Cardiac muscle cell (in vitro differentiated cells and primary cell): ENCODE data around the gene SNED1. TPM values are rescaled to one million over a fixed set of nuclear protein-coding genes. Genes with fewer than 3 reads are reported as not detected.

Experiments
- DNase-seq, 2 donors: peaks; one replicate each; pipeline versions ENCODE4 v3.0.0 to v3.0.0-alpha.2; 2010 to 2017; ENCODE audit warnings: low read depth in 1 of 2, low spot score in 1 of 2
- H3K27ac ChIP-seq: fragments of 200-600 bp; sonication (generic); 2 replicates; pipeline ENCODE4 v1.5.1; 2016
- H3K27me3 ChIP-seq: fragments of 200-600 bp; sonication (generic); 2 replicates; pipeline ENCODE4 v1.6.0; 2016; ENCODE audit warnings: control low read depth
- H3K36me3 ChIP-seq: fragments of 200-600 bp; sonication (generic); 2 replicates; pipeline ENCODE4 v1.5.1; 2016; ENCODE audit warnings: control low read depth
- H3K4me1 ChIP-seq: fragments of 200-600 bp; sonication (generic); 2 replicates; pipeline ENCODE4 v1.8.1; 2017; ENCODE audit warnings: low read depth, mild to moderate bottlenecking, mixed run types
- H3K4me3 ChIP-seq: fragments of 200-600 bp; sonication (generic); 2 replicates; pipeline ENCODE4 v1.5.1; 2016; ENCODE audit warnings: mild to moderate bottlenecking
- H3K9me3 ChIP-seq: fragments of 200-600 bp; sonication (generic); 2 replicates; pipeline ENCODE4 v1.5.1; 2017; ENCODE audit warnings: low read depth, mild to moderate bottlenecking, control low read depth
- polyA plus RNA-seq: library from polyadenylated mRNA; unstranded; fragments of >200 nt; fragmentation: Nextera tagmentation; extraction: Ambion mirVana; gene quantifications from 2 replicates; pipeline ENCODE4 v1.2.1, GENCODE V29; 2016
- total RNA-seq: library from RNA; depleted of rRNA; stranded (reverse); fragments of >200 nt; gene quantifications from 2 replicates; pipeline ENCODE4 v1.2.3, GENCODE V29; 2016
- TF ChIP-seq, protein P1 (sequence below): IDR thresholded peaks from 2 replicates; pipeline ENCODE4 v1.5.1; 2012; ENCODE audit warnings: low read depth, mild to moderate bottlenecking, low read length

Gene SNED1
- total and polyA plus RNA-seq, 2 experiments from 2014 or later = 0.09 to 0.76 TPM

GRCh38 chr2:241068136-241068941, 69.9 kb downstream of the SNED1 start:
- H3K4me1 ChIP-seq = no peaks in the 10 kb centered on the region
- H3K27ac ChIP-seq = no peak overlapping the region
- TF ChIP-seq, protein P1, sequence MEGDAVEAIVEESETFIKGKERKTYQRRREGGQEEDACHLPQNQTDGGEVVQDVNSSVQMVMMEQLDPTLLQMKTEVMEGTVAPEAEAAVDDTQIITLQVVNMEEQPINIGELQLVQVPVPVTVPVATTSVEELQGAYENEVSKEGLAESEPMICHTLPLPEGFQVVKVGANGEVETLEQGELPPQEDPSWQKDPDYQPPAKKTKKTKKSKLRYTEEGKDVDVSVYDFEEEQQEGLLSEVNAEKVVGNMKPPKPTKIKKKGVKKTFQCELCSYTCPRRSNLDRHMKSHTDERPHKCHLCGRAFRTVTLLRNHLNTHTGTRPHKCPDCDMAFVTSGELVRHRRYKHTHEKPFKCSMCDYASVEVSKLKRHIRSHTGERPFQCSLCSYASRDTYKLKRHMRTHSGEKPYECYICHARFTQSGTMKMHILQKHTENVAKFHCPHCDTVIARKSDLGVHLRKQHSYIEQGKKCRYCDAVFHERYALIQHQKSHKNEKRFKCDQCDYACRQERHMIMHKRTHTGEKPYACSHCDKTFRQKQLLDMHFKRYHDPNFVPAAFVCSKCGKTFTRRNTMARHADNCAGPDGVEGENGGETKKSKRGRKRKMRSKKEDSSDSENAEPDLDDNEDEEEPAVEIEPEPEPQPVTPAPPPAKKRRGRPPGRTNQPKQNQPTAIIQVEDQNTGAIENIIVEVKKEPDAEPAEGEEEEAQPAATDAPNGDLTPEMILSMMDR = no peak
- H3K27me3 ChIP-seq = no peaks in the 10 kb centered on the region
- no peak for DNase-seq
- no peaks in the 10 kb centered on the region for H3K36me3 ChIP-seq
- no peak overlapping the region for H3K4me3 ChIP-seq
- no peaks in the 10 kb centered on the region for H3K9me3 ChIP-seq

DNA sequence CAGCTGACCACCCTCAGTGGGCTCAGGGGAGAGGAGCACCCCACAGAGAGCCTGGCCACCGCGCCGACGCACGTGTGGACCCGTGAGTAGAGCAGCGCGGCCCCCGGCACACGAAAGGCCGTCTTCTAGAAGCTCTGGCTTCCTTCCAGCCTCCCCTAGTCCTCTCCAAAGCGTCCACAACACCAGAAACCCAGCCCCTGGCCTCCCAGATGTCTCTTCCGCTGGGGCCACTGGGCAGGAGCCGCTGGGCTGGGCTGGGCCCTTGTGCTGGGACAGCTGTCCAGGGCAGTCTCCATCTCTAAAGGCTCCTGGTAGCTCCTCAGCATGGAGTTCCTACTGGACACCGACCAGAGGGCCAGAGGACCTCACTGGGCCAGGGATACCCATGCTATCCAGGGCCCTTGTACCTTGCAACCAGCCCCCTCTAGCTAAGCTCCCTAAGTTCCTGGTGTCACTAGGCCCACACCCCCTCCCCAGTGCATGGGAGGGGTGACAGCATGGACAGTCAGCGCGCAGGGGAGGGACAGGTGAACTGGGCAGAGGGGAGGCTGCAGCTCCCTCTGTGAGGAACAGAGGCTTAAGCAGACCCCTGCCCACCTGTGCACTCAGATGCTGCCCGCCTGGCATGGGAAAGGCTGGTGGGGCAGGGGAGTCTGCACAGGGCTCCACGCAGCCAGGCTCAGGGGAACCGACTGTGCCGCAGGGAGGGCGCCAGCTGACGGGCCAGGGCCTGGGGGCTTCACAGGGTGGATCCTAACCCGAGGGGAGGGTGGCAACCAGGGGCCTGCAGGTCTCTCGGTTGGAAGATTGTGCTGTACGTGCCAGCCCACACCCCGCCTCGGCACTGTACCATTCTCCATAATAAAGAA, 70.8 kb downstream of the SNED1 start:
- no peak overlapping the region for H3K27ac ChIP-seq
- TF ChIP-seq, protein P1 = no peak

DNA sequence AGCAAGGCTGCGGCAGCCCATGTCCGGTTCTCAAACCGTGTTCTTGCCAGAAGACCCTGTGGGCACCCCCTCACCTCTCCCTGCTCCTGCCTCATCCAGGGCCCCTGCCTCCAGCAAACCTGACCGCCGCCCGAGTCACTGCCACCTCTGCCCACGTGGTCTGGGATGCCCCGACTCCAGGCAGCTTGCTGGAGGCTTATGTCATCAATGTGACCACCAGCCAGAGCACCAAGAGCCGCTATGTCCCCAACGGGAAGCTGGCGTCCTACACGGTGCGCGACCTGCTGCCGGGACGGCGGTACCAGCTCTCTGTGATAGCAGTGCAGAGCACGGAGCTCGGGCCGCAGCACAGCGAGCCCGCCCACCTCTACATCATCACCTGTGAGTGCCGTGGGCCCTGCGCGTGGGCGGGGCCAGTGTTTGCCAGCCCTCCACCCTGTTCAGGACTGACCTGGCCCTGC, 71.4 kb downstream of the SNED1 start:
- H3K4me1 ChIP-seq = no peaks in the 10 kb centered on the region
- no peaks in the 10 kb centered on the region for H3K27me3 ChIP-seq
- peaks cover 2% of the 10 kb centered on the region for H3K36me3 ChIP-seq
- TF ChIP-seq, protein P1 = no peak
- DNase-seq = no peak
- no peaks in the 10 kb centered on the region for H3K9me3 ChIP-seq
- H3K27ac ChIP-seq = no peak overlapping the region
- H3K4me3 ChIP-seq = no peak overlapping the region

More for the DNA sequence above, 70.8 kb downstream of the SNED1 start:
- Histone ChIP-seq H3K9me3 (no peaks in the 10 kb centered on the region), H3K4me1 (no peaks in the 10 kb centered on the region), H3K27me3 (no peaks in the 10 kb centered on the region), H3K36me3 (no peaks in the 10 kb centered on the region), H3K4me3 (no peak overlapping the region)
- DNase-seq = no peak

DNA sequence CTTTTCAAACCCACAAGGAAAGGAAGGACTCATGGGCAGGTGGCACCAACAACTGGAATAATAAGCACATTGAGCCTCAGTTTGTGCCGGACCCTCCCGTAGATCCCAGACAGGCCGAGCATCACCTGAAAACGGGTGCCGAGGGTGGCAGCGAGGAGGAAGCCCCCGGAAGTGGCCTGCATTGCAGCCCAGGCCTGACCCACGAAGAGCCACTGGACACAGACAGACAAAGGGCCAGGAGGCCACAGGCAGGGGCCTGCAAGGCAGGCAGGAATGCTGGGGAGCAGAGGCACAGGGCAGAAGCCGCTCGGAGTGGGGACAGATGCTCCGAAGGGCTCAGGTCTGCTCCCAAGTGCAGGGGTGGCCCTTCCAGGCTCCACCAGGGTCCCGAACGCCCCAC, 71.9 kb downstream of the SNED1 start:
- Histone ChIP-seq H3K27me3 (no peaks in the 10 kb centered on the region), H3K36me3 (peaks cover 7% of the 10 kb centered on the region), H3K4me1 (no peaks in the 10 kb centered on the region), H3K27ac (no peak overlapping the region), H3K9me3 (no peaks in the 10 kb centered on the region), H3K4me3 (no peak overlapping the region)
- DNase-seq = no peak
- TF ChIP-seq, protein P1 = no peak

DNA sequence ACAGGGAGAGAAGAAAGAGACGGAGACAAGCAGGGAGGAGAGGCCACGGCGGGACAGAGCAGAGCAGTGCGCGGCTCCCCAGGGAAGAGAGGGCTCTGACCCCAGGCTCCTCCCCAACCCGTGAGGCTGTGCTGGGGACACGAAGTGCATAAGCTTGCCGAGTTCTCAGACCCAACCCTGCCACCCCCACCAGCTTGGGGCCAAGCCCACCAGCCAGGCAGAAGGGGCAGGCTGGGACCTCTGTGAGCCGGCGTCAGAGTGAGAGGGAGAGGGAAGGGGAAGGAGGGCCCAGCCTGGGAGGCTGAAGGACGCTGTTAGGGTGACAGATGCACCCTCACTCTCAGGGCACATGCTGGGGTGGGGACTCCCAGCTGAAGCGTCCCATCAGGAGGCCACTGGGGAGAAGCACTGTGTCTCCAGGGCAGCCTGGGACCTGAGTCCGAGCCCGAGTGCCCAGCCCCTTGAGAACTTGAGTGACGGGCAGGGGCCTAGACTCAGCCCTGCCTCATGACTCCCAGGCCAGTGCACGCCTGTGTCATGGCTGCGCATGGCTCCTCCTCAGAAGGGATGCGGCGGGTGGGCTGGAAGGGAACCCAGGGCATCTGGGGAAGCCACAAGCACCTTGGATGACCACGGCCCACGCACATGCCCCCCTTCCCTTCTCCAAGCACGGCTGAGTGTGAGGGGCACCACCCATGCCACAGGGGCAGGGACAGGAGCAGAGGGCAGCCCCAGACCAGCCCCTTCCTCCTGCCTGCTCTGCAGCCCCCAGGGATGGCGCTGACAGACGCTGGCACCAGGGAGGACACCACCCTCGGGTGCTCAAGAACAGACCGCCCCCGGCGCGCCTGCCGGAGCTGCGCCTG, 72.6 kb downstream of the SNED1 start:
- H3K4me3 ChIP-seq = no peak overlapping the region
- H3K4me1 ChIP-seq = no peaks in the 10 kb centered on the region
- H3K9me3 ChIP-seq = no peaks in the 10 kb centered on the region
- H3K36me3 ChIP-seq = peaks cover 8% of the 10 kb centered on the region
- no peaks in the 10 kb centered on the region for H3K27me3 ChIP-seq
- no peak overlapping the region for H3K27ac ChIP-seq
- no peak for DNase-seq
- TF ChIP-seq, protein P1 = no peak
